HG03442 (cell line): ENCODE data around the gene PRCC.
A peak's percentile ranks its signal among the peaks of the same experiment; 100 is the strongest.

Source experiments
- ATAC-seq: cut with Tn5 transposase; IDR thresholded peaks from one replicate; pipeline ENCODE4 v1.9.1; 2021; ENCODE audit warnings: mild to moderate bottlenecking, moderate library complexity; ENCODE audit not compliant: unreplicated experiment

Gene PRCC, protein sequence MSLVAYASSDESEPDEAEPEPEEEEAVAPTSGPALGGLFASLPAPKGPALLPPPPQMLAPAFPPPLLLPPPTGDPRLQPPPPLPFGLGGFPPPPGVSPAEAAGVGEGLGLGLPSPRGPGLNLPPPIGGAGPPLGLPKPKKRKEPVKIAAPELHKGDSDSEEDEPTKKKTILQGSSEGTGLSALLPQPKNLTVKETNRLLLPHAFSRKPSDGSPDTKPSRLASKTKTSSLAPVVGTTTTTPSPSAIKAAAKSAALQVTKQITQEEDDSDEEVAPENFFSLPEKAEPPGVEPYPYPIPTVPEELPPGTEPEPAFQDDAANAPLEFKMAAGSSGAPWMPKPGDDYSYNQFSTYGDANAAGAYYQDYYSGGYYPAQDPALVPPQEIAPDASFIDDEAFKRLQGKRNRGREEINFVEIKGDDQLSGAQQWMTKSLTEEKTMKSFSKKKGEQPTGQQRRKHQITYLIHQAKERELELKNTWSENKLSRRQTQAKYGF

DNA sequence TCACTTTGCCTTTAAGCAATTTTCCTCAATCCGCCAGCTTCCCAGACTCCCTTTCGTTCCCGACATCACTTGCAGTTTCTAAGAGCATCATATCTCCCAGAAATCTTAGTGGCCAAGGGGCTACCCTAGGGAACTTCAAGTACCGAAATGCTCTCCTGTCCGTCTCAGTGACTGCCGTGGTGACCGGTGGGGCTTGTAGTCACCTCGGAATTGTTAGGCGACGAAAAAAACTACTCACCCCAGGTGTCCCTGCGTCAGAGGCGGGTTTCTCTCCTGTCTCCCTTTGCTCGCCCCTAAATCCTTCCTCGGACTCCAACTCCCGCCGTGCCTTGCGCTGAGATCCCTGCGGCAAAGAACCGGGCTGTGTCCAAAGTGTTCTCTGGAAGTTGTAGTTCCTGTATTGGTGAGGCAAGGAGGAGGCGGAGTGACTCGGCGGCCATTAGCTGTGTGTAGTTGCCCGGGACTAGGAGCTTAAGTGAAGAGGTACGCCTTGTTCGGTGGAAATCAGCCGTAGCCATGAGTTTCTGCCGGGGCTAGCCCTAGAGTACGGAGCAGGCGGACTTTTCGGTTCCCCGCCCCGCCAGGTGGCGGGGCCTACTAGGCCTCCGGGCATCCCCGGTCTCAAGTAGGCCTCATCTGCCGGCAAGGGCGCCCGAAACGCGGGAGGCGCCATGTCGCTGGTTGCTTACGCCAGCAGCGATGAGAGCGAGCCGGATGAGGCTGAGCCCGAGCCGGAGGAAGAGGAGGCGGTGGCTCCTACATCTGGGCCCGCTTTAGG lies at the start of gene PRCC:
Gene PRCC, plus strand, starts transcription at position 435 of the 778 bp plus-strand sequence. Its CDS starts 237 bp downstream, at position 672.
- ATAC-seq = peak; percentile 91

DNA sequence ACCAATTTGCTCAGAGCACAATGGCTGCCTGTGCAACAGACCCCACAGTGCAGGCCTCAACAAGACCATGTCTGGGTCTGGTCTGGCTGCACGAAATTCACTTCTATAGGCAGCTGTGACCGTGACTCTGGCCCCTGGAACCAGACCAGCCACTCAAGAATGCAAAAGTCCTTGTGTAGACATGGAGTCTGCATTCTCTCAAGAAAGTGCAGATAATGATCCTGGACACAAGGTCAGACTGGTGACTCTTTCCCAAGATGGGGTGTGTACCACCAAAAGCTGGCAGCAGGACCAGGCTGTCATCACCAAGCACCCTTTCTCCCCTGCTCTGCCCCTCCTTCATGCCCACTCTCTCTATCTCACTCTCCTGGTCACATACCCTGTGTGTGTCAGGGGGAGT lies 46.2 kb upstream of the PRCC start:
- ATAC-seq = no peak

DNA sequence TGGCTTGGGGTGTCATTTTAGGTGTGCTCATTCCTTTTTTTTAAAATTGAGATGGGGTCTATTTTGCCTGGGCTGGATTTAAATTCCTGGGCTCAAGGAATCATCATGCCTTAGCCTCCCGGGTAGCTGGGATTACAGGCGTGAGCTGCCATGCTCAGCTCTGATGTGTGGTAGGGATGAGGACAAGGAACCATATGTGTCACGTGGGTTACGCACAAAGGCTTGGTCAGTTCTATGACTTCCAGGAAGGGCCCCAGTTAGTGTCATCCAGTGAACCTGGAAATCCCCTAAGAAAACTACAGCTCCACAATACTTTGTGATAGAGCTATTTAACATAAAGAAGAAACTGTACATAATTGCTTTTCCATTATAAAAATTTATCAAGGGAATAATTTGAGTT lies 45.8 kb upstream of the PRCC start:
- ATAC-seq = no peak

DNA sequence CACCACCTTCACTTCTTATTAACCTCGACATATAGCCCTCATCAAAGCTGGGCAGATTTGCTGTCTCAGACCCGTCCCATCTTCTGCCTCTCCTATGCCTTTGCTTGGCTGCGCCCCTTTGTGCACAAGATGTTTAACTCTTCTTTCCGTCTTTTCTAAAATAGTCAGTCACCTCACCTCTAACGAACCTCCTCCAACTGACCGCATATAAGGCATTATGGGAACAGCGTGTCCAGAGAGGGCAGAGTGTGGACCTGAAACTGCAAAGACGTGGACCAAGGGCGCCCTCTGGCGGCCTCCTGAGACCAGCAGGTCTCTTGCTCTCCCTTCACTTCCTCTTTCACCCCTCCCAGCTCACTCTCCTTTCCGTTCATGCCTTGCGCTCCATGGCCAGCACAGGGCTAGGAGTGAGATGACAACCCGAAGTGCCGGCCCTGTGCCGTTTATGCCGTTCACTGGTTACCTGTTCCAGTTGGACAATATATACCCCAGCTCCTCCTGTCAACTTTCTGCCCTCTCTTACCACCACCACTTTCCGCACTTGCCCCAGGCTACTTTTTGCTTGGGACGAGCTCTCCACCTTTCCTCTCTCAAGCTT lies 41.6 kb upstream of the PRCC start:
- no peak for ATAC-seq

DNA sequence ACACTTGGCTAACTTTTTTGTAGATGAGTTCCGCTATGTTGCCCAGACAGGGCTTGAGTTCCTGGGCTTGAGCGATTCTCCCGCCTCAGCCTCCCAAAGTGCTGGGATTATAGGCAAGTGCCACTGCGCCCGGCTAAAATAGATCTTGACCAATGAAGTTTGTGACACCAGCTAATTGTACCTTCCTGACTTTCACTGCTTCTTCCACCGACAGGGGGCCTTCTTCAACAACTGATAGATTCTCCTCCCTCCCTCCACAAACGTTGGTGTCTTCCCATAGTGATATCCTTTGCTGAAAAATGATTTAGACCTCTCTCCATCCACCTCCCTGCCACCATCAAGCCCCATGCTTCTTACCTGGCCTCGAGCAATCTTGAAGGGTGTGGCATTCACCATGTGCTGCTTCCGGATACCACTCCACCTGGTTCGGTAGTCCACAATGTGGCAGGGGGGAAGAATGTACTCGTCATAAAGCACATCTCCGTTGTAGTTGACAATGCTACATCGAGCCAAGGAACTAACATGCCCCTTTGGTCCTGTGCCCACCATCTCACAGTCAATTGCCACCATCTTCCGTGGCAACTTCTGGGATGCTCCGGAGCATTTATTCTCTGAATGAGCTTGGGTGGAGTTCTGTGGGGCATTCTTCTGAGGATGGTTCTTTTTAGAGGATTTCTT lies 40.6 kb upstream of the PRCC start:
- no peak for ATAC-seq

DNA sequence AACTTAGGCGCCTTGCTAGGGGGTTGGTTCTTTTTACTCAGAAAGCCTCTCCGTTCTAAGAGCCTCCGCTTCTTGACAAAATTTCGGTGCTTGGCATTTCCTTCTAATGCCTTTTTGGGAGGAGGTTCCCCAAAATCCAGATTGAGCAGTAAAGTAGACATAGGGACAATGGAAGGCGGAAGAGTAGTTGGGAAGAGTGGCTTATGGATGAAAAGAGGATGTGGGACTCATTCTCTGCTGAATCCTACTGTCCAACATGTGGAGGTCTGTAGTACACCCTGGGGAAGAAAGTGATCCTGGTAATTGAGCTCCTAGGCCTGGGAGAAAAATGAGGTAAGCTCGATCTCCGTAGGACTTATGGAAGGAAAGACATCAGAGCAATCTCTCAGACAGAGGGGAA lies 39.8 kb upstream of the PRCC start:
- ATAC-seq = no peak

DNA sequence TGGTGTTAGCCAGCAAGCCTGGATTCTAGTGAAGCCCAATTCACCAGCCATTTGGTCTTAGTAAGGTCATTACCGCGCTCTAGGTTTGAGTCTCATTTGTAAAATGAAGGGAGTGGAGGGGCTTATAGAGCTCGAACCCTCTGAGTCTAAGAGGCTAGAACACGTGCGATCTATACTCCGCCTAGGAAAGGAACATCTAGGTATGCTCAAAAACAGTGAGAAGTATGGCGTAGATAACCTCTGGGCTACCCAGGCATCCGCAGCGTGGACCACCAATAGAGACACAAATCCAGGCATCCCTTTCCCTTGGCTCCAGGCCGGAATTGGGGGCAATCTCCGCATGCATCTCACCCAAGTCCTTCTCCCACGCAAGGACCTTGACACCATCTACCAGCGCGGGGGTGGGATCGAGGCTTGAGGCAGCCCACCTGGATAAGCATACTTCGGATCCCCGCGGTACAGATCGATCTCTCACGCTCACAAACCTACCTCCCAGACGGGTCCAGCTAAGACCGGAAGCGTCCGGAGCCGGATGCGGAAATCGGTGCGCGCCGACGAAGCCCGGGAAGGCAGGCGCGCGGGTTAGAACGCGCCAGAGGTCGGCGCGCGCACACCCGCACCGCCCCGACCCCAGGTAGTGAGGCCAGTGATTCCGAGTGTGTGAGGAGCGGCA lies 39.3 kb upstream of the PRCC start, which contains the start of gene METTL25B:
Gene METTL25B, plus strand, starts transcription at position 544 of the 673 bp plus-strand sequence. CDS start 636 bp downstream, outside the sequence.
- ATAC-seq = peak; percentile 43

DNA sequence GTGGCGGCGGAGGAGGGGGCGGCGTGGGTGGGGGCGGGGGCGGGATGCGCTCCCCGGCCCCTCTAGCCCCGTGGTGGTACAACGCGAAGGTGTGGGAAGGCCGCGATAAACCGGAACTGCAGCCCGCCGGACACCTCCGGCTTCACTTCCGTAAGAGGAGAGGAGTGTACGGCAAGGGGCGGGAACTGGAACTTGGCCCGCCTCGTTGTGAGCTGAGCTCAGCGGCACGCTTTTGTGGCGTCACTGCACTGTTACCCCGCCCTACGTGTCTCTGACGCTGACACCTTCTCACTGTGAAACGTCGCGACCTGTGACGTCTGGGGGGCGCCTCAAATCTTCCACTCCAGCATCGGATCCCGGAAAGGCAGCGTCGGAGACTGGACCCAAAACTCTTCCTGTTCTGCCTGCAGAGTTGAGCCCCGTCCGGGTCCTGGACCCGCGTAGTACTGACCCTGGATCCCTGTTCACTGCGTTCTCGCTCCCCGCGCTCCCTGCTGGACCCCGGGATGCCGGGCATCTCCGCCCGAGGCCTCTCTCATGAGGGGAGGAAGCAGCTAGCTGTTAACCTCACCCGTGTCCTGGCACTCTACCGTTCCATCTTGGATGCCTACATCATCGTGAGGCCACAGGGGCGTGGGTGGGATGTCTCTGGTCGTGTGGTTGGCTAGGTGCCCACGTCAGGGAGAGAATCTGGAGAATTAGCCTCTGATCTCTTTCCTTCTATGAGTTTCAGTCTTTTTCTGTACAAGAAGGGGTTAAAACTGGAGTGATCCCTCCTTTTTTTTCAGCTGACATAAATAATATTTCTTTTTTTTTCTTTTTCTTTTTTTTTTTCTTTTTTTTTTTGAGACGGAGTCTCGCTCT lies 38.5 kb upstream of the PRCC start, which contains the start of gene ISG20L2:
Gene ISG20L2, minus strand, starts transcription at position 168 of the 864 bp plus-strand sequence. CDS start 1,114 bp downstream, outside the sequence.
- ATAC-seq = peak; percentile 87

DNA sequence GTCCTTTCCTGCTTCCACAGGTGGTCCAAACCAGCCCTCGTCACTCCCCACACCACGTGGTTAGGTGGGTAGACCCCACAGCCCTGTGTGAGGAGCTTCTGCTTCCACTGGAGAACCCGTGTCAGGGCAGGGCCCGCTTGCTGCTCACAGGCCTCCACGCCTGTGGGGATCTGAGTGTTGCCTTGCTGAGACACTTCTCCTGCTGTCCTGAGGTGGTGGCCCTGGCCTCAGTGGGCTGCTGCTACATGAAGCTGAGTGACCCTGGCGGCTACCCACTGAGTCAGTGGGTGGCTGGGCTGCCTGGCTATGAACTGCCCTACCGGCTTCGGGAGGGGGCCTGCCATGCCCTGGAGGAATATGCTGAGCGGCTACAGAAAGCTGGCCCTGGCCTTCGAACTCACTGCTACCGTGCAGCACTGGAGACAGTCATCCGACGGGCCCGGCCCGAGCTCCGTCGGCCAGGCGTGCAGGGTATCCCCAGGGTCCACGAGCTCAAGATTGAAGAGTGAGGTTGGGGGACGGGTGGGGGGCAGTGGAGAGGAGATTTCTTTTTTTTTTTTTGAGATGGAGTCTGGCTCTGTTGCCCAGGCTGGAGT lies 33.2 kb upstream of the PRCC start:
- ATAC-seq = no peak

DNA sequence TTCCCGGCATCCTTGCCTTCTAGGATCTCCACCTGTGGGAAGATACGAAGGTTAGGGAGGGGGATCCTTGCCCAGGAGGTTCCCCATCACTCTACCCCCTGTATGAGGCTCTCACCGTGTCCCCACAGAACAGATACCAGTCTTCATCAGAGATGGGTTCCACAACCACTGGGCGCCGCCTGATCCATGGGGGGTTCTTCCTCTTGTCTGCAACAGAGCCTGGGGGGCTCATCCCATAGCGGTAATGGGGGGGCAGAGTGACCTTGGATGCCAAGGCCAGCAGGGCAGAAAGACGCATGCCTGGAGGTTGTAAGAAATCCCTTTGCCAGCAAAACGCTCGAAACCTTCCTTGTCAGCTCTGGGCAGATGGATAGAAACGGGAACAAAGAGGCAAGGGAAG lies 28.9 kb upstream of the PRCC start:
- ATAC-seq = no peak

DNA sequence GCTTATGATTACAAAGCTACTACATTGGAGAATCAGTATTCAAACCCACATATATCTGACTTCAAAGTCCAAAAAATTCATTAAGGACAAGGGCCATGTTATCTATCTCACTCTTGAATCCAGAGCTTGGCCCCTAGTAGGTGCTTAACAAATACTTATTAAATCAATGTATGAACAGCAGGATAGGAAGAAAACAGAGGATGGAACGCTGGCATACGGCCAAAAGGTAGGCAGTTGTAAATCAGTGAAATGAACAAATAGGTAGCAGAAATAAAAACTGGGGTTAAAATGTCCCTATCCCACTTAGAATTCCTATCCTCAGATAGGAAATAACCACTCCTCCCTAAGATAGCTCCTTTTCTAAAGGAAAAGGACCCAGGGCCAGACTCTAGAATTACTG lies 28.4 kb upstream of the PRCC start:
- ATAC-seq = no peak

DNA sequence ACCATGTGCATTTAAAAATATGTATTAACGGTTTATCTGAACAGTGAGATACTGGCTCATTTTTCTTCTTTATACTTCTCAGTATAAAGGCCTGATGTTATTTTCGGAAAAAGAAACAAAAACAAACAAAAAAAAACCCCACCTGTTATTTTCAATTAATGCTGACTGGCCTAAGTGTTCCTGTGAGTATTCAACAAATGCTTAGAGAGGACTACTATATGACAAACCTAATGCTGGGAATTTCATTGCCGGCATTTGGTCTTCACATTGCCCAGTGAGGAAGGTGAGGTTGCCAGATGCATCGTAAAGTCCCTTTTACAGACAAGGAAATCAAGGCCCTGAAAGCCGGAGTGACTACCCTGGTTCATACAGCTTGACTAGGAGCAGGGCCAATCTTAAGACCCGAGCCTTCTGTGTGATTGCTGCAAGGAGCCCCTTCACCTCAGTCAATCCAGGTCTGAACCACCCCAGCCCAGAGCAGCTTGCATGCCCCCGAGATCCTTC lies 27.0 kb upstream of the PRCC start:
- no peak for ATAC-seq

DNA sequence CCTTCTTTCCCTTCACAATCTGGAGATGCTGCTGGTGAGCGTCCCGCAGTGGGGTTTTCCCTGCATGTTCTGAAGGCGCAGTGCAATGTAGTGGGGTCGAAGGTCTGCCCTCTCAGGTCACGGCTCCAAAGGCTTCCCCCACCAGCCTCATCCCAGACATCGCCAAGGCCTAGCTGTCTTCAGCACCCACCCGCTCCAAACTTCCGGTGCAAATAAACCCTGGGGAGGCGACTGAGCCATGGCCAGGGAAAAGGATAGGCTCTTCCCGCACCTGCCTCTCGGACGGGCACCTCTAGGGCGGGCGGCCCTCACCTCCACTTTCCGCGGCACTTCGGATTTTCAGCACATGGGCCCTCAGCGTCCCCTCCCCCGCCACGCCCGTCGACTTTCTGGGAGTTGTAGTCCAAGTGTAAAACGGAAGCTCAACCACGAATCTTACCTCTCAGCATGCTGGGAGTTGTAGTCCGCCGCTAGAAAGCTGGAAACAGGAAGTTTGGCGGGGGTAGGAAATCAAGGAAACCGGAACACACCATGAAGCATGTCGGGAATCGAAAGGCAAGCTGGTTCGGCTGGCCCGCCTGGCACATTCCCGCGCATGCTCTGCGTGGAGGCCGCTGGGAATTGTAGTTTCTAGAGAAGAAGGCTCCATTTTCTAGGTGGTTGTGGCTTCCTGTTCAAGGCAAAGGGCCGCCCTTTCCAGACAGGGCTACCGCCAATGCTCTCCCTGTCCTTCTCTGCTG lies 26.4 kb upstream of the PRCC start, which contains the start of gene MRPL24:
Gene MRPL24, minus strand, starts transcription at position 348 of the 740 bp plus-strand sequence. CDS start 2,384 bp downstream, outside the sequence.
- ATAC-seq = peak; percentile 83

DNA sequence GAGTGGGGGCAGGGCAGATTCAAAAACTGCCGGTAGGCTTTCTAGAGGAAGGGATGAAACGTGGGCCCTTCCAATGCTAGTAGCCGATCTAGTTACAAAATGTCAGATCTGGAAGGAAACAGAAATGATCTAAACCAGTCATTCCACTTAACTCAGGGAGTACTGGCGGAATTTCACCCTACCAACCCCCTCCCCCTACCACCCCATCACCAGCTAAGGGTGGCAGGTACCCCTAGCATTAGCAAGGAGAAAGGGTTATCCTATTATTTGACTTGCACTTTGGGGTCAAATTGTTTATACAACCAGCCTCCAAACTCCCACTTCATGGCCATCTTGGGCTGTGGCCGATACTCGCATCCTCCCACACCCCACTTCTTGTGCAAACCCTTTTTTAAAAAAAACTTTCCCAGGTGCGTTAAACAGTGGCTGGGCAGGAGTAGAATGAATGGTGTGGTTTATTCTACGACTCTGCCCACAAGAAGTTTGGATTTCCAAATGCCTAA lies 25.8 kb upstream of the PRCC start:
- no peak for ATAC-seq

DNA sequence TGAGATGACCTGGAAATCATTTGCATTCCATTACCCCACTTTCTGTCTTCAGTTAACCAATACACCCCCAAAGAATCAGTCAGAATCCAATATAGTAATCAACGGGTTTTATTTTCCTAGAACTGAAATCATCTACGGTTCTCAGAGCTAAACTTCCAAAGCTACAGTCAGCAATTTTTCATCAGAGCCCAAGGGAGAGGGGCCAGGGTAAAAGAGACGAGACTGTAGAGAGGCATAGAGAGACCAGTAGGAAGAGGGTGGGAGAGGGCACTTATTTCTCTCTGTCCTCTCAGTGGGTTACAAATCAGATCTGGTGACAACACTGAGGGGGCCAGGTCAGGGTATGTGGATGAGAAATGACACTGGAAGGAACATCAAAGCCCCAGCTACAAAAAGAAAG lies 25.3 kb upstream of the PRCC start:
- ATAC-seq = no peak

DNA sequence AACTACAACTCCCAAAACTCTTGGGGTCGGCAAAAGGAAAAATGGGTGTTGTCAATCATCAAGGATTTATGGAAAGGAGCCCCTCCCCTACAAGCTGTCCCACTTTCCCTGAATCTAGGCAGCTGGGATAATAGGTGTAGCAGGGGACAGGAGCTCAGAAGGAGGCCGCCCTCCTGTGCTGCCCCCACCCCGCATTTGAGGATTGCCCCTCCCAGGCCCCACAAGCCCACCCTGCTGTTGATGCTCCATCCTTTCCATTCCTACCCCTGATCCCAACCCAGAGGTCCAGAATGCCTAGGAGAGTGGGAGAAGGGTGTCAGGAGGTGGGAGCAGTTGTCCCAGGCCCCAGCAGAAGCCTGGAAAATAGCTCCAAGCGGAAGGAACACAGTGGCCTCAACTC lies 24.5 kb upstream of the PRCC start:
- ATAC-seq = no peak
